ENCODE results near the gene DCST2.

DNA sequence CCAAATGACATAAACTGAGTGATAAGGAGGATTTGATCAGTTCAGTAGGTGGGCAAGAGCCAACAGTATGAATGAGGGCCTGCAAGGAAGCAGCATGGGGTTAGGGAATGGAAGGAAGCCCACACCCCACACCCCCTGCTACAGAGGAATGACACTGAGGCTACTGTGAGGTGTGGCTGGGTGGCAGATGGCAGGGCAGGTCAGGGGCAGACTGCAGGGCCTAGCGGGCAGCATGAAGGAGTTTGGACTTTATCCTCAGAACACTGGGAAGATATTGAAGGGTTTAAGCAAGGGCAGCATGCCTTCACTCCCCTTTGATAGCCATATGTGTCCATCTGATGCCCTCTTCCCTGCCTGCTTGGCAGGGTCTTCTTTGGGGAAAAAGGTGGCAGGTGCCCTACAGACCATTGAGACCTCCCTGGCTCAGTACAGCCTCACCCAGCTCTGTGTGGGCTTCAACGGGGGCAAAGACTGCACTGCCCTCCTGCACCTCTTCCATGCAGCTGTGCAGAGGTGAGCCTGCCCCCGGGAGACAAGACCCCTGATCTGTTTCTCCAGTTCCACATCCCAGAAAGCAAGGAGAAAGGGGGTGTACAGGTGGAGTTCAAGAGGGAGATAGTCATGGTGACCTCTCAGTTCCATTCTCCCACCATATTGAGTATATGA, 44.3 kb downstream of the DCST2 start:
- TF ChIP-seq CTCF (IDR thresholded peaks at IDR 0.05; ENCODE audit: low read depth, low read length) = no peak
- TF ChIP-seq EZH2phosphoT487 (IDR thresholded peaks at IDR 0.05; ENCODE audit: low read depth) = no peak
